ENCODE data around the gene GPS2.

Gene GPS2

GRCh38 chr17:7294614-7295153, 20.5 kb downstream of the GPS2 start, which contains the start of gene YBX2:
YBX2 (minus strand) TSS chr17:7294639; CDS start chr17:7294500, 139 bp downstream.
- peak in 5 of 56 donors; percentile 13 to 52 (median 18) for DNase-seq

GRCh38 chr17:7293816-7294613, 21.1 kb downstream of the GPS2 start:
- DNase-seq, result peak in 1 of 56 donors; percentile 5

- DNase-seq, result no peak
These were observed 22.0 kb downstream of the GPS2 start for GRCh38 chr17:7293159-7293558.

- peak in 3 of 56 donors; percentile 1 to 32 (median 20) for DNase-seq
These were observed 22.4 kb downstream of the GPS2 start for GRCh38 chr17:7292729-7293128.

GRCh38 chr17:7292194-7292593, 23.0 kb downstream of the GPS2 start:
- DNase-seq, result no peak

- DNase-seq, result no peak
These were observed 24.5 kb downstream of the GPS2 start for GRCh38 chr17:7290685-7291084.

- DNase-seq, result no peak
These were observed 25.0 kb downstream of the GPS2 start for GRCh38 chr17:7290166-7290565.

GRCh38 chr17:7289256-7290032, 25.7 kb downstream of the GPS2 start:
- no peak for DNase-seq

GRCh38 chr17:7285679-7286078, 29.5 kb downstream of the GPS2 start:
- no peak for DNase-seq

- no peak for DNase-seq
These were observed 30.2 kb downstream of the GPS2 start for GRCh38 chr17:7284911-7285310.

- DNase-seq, result no peak
These were observed 31.5 kb downstream of the GPS2 start for GRCh38 chr17:7283471-7284216.

GRCh38 chr17:7282752-7283321, 32.3 kb downstream of the GPS2 start:
- no peak for DNase-seq

- peak in 2 of 56 donors; percentile 15 to 40 for DNase-seq
These were observed 33.0 kb downstream of the GPS2 start for GRCh38 chr17:7281953-7282751.

GRCh38 chr17:7281074-7281952, 33.8 kb downstream of the GPS2 start, which contains the start of gene SLC2A4:
SLC2A4 (plus strand) TSS chr17:7281718; CDS start chr17:7281935, 217 bp downstream.
- peak in 49 of 56 donors; percentile 16 to 91 (median 61) for DNase-seq

GRCh38 chr17:7280519-7281073, 34.6 kb downstream of the GPS2 start:
- DNase-seq, result peak in 50 of 56 donors; percentile 19 to 88 (median 64)

GRCh38 chr17:7279448-7279847, 35.7 kb downstream of the GPS2 start:
- no peak for DNase-seq

- DNase-seq, result no peak
These were observed 48.4 kb downstream of the GPS2 start for GRCh38 chr17:7266784-7267183.

GRCh38 chr17:7263801-7264078, 51.4 kb downstream of the GPS2 start:
- DNase-seq, result no peak

Data from nucleus accumbens (tissue), 56 donors.